NCI-H2227 (cell line): Measurements from ENCODE around the gene WLS.

ENCODE experiments used
- DNase-seq: peaks from one replicate; lab custom pipeline; 2025; ENCODE audit not compliant: unreplicated experiment; lab: John Stamatoyannopoulos, UW

The WLS gene

GRCh38 chr1:68228851-68229250, 3.5 kb downstream of the WLS start:
- no peak for DNase-seq

GRCh38 chr1:68227598-68227997, 4.7 kb downstream of the WLS start:
- no peak for DNase-seq

- DNase-seq: no peak
Measured at GRCh38 chr1:68225781-68226180, 6.5 kb downstream of the WLS start.

GRCh38 chr1:68223687-68224086, 8.6 kb downstream of the WLS start:
- DNase-seq: no peak

GRCh38 chr1:68221980-68222373, 10.3 kb downstream of the WLS start:
- no peak for DNase-seq

- DNase-seq: no peak
Measured at GRCh38 chr1:68221001-68221979, 11.0 kb downstream of the WLS start.

- no peak for DNase-seq
Measured at GRCh38 chr1:68220420-68220819, 11.9 kb downstream of the WLS start.

GRCh38 chr1:68218490-68218889, 13.8 kb downstream of the WLS start:
- DNase-seq: no peak

GRCh38 chr1:68217618-68218017, 14.7 kb downstream of the WLS start:
- no peak for DNase-seq

- DNase-seq: peak; percentile 51
Measured at GRCh38 chr1:68217060-68217554, 15.2 kb downstream of the WLS start.

- no peak for DNase-seq
Measured at GRCh38 chr1:68216089-68216772, 16.1 kb downstream of the WLS start.

GRCh38 chr1:68213843-68214242, 18.5 kb downstream of the WLS start:
- no peak for DNase-seq

- no peak for DNase-seq
Measured at GRCh38 chr1:68211761-68212380, 20.5 kb downstream of the WLS start.

- DNase-seq: no peak
Measured at GRCh38 chr1:68210829-68211228, 21.5 kb downstream of the WLS start.

GRCh38 chr1:68210027-68210426, 22.3 kb downstream of the WLS start:
- no peak for DNase-seq

GRCh38 chr1:68206848-68207689, 25.3 kb downstream of the WLS start:
- no peak for DNase-seq

GRCh38 chr1:68205794-68206358, 26.4 kb downstream of the WLS start:
- no peak for DNase-seq

GRCh38 chr1:68204977-68205630, 27.2 kb downstream of the WLS start:
- DNase-seq: no peak

GRCh38 chr1:68202239-68202832, 30.0 kb downstream of the WLS start:
- no peak for DNase-seq
